Measurements from ENCODE around the gene MTIF3. TPM values are rescaled to one million over a fixed set of nuclear protein-coding genes. Genes with fewer than 3 reads are reported as not detected.

Gene MTIF3
- total RNA-seq, 2 donors from 2014 or later = 26.0 to 51.1 TPM

GRCh38 chr13:27495551-27495950, 45.2 kb upstream of the MTIF3 start:
- H3K4me3 ChIP-seq = no peak overlapping the region
- intact Hi-C loops (cut with DNase I) = no loop called here
- no peaks in the 10 kb centered on the region for H3K27me3 ChIP-seq
- H3K4me1 ChIP-seq = no peaks in the 10 kb centered on the region
- H3K9me3 ChIP-seq = no peaks in the 10 kb centered on the region
- DNase-seq = no peak
- no peaks in the 10 kb centered on the region for H3K36me3 ChIP-seq (replicated peaks in 1 of 2; ENCODE audit: insufficient read depth in 1 of 2, low read depth in 2 of 2)
- ATAC-seq = no peak
- WGBS, 2 donors = 62% methylated on average over 3 of the region's 3 CpGs
- H3K27ac ChIP-seq = no peak overlapping the region
- TF ChIP-seq POLR2A (IDR thresholded peaks at IDR 0.05) (no peak), CTCF (IDR thresholded peaks at IDR 0.05) (no peak)

DNA sequence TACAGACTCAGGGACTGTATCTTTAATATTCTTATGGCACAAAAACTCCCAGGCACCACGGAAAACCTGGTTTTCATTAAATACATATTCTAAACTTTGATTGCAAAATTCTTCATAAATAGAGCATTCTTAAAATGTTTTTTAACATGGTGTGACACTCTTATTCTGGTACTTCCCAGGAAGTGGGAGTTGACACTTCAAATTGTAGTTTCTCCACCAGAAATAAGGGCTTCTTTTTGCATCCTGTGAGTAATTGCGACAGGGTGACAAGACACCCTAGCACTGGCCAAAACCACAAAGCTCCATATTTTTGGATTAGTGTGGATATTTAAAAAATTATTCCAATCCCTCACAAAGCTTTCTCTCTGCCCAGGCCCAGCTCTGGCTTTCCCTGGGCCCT, 43.6 kb upstream of the MTIF3 start:
- 67 to 88% methylated on average over 2 of the region's 2 CpGs for whole genome bisulfite sequencing, 2 donors
- no peaks in the 10 kb centered on the region for H3K27me3 ChIP-seq
- DNase-seq = no peak

GRCh38 chr13:27489456-27489855, 39.1 kb upstream of the MTIF3 start:
- Histone ChIP-seq H3K4me1 (no peaks in the 10 kb centered on the region), H3K27ac (no peak overlapping the region), H3K36me3 (replicated peaks in 1 of 2; ENCODE audit: insufficient read depth in 1 of 2, low read depth in 2 of 2) (no peaks in the 10 kb centered on the region), H3K4me3 (no peak overlapping the region), H3K9me3 (no peaks in the 10 kb centered on the region), H3K27me3 (no peaks in the 10 kb centered on the region)
- intact Hi-C loops (cut with DNase I) = no loop called here
- DNase-seq = no peak
- TF ChIP-seq CTCF (IDR thresholded peaks at IDR 0.05) = no peak
- no peak for TF ChIP-seq POLR2A (IDR thresholded peaks at IDR 0.05)
- 41 to 52% methylated on average over 1 of the region's 1 CpG for WGBS, 2 donors
- ATAC-seq = no peak

More for the DNA sequence above, 43.6 kb upstream of the MTIF3 start:
- H3K4me1 ChIP-seq = no peaks in the 10 kb centered on the region
- TF ChIP-seq CTCF (IDR thresholded peaks at IDR 0.05) = no peak
- no peak for TF ChIP-seq POLR2A (IDR thresholded peaks at IDR 0.05)
- no peak overlapping the region for H3K27ac ChIP-seq
- no peaks in the 10 kb centered on the region for H3K36me3 ChIP-seq (replicated peaks in 1 of 2; ENCODE audit: insufficient read depth in 1 of 2, low read depth in 2 of 2)
- H3K9me3 ChIP-seq = no peaks in the 10 kb centered on the region
- ATAC-seq = no peak
- H3K4me3 ChIP-seq = no peak overlapping the region
- intact Hi-C loops (cut with DNase I) = no loop called here

DNA sequence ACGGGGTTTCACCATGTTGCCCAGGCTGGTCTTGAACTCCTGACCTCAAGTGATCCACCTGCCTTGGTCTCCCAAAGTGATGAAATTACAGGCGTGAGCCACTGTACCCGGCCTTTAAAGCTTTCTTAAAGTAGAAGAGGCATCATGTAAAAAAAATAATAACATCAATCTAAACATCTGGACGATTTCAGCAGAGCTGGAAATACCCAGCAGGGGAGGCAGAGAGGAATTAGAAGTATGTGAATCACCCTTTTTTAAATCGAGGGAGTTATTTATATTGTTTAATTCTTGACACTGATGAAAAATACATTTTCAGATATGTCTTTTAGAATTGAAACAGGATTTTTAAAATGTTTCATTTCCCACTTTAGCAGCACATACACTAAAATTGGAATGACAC, 37.4 kb upstream of the MTIF3 start:
- TF ChIP-seq POLR2A (IDR thresholded peaks at IDR 0.05) (no peak), CTCF (IDR thresholded peaks at IDR 0.05) (no peak)
- intact Hi-C loops (cut with DNase I) = no loop called here
- no peak overlapping the region for H3K4me3 ChIP-seq
- DNase-seq = no peak
- no peak overlapping the region for H3K27ac ChIP-seq
- no peaks in the 10 kb centered on the region for H3K27me3 ChIP-seq
- H3K9me3 ChIP-seq = no peaks in the 10 kb centered on the region
- H3K36me3 ChIP-seq (replicated peaks in 1 of 2; ENCODE audit: insufficient read depth in 1 of 2, low read depth in 2 of 2) = no peaks in the 10 kb centered on the region
- no peak for ATAC-seq
- WGBS, 2 donors = 35 to 46% methylated on average over 5 of the region's 5 CpGs
- H3K4me1 ChIP-seq = no peaks in the 10 kb centered on the region

DNA sequence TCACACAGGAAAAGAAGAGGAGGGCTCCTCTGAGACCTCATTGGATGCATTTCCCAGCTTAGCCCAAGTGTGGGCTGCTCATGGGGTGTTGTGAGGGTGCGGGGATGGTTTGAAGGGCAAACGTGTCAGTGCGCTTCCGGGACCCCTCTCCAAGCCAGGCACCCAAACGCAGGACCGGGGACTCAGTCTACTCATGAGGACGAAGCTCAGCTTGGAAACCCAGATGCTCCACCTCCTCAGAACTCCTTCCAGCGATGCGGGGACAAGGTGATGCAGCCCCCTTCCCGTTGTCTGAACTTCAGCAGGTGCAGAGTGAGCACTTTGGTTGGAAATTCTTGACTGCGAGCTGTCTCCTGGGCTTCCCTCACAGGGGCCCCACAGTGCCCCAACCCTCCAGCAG, 33.1 kb upstream of the MTIF3 start:
- no peak overlapping the region for H3K4me3 ChIP-seq
- H3K9me3 ChIP-seq = no peaks in the 10 kb centered on the region
- WGBS, 2 donors = 86 to 89% methylated on average over 9 to 11 of the region's 11 CpGs
- H3K36me3 ChIP-seq (replicated peaks in 1 of 2; ENCODE audit: insufficient read depth in 1 of 2, low read depth in 2 of 2) = no peaks in the 10 kb centered on the region
- intact Hi-C loops (cut with DNase I) = no loop called here
- no peaks in the 10 kb centered on the region for H3K4me1 ChIP-seq
- H3K27me3 ChIP-seq = no peaks in the 10 kb centered on the region
- H3K27ac ChIP-seq = no peak overlapping the region
- ATAC-seq = no peak
- DNase-seq = no peak
- no peak for TF ChIP-seq POLR2A (IDR thresholded peaks at IDR 0.05)
- TF ChIP-seq CTCF (IDR thresholded peaks at IDR 0.05) = no peak

All from body of pancreas (tissue), 4 donors.